NB4 (cell line): ENCODE data around the gene LRP1B.

Experiments
- CTCF ChIP-seq: IDR thresholded peaks from one replicate; pipeline ENCODE4 v1.5.1; 2012; ENCODE audit warnings: low read depth, low read length
- MAX ChIP-seq: IDR thresholded peaks from 2 replicates; pipeline ENCODE4 v1.6.1; 2011; ENCODE audit warnings: low read depth, low read length
- MYC ChIP-seq: IDR thresholded peaks from 2 replicates; pipeline ENCODE4 v1.6.1; 2011; ENCODE audit warnings: low read depth, low read length
- POLR2A ChIP-seq: IDR thresholded peaks from 2 replicates; pipeline ENCODE4 v1.6.1; 2011; ENCODE audit warnings: mild to moderate bottlenecking; ENCODE audit not compliant: insufficient read length; ENCODE audit errors: extremely low read depth

GRCh38 chr2:142025394-142025793 lies 105.4 kb downstream of the LRP1B start:
- TF ChIP-seq CTCF (no peak), MYC (no peak), POLR2A (no peak), MAX (no peak)
